ENCODE data around the gene GATA2. TPM values are rescaled to one million over a fixed set of nuclear protein-coding genes. Genes with fewer than 3 reads are reported as not detected.

The GATA2 gene
- total RNA-seq, 1 donor from 2014 or later = 37.9 TPM

DNA sequence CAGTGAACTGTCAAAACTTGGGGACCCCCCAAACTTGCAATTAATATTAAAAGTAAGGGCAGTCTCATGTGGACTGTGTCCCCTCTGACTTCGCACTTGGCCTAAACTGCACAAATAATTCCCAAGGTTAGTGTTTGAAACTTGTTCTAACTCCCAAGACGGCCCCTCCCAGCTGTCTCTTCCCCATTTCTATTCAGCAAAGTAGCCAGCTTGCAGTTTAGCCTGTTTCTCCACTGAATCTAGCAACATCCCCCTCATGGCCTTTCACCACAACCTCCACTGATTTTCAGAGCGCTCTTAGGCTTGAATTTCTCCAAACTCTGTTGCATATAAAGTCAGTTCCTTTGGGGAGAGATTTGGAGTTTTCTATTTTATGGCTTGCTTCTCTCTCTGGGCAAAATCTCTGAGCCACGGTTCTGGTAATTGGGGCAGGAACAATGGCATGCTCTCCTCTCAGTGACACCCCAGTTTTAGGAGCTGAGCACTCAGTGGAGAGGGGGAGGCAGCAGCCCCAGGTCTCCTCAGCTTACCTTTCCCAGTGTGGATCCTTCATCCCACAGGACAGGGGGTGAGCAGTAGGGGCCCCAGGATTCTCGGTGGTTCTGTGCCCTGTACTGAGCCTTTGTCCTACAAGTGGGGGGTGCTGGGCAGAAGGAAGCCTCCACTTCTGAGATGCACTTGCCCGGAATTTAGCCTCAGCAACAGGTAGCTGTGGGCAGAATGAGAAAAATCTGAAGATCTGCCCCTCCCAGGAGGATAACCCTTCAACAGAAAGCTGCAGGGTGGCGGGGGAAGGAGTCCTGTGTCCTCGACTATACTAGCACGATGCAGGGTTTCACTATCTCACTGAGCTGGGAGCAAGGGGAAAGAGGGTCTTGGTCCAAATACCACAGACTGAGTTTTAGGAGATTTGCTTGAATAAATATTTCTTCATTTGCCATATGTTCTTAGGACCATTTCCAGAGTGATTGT, 39.3 kb upstream of the GATA2 start:
- no peak overlapping the region for H3K27ac Mint-ChIP-seq (ENCODE audit: unreplicated experiment)
- DNase-seq (ENCODE audit: low spot score) = no peak
- no peaks in the 10 kb centered on the region for H3K27me3 Mint-ChIP-seq (ENCODE audit: unreplicated experiment)
- H3K4me3 Mint-ChIP-seq (ENCODE audit: unreplicated experiment) = no peak overlapping the region
- H3K9me3 Mint-ChIP-seq (ENCODE audit: unreplicated experiment) = no peaks in the 10 kb centered on the region
- H3K36me3 Mint-ChIP-seq (ENCODE audit: low read depth, unreplicated experiment) = peaks cover 6% of the 10 kb centered on the region
- TF ChIP-seq, protein P1, sequence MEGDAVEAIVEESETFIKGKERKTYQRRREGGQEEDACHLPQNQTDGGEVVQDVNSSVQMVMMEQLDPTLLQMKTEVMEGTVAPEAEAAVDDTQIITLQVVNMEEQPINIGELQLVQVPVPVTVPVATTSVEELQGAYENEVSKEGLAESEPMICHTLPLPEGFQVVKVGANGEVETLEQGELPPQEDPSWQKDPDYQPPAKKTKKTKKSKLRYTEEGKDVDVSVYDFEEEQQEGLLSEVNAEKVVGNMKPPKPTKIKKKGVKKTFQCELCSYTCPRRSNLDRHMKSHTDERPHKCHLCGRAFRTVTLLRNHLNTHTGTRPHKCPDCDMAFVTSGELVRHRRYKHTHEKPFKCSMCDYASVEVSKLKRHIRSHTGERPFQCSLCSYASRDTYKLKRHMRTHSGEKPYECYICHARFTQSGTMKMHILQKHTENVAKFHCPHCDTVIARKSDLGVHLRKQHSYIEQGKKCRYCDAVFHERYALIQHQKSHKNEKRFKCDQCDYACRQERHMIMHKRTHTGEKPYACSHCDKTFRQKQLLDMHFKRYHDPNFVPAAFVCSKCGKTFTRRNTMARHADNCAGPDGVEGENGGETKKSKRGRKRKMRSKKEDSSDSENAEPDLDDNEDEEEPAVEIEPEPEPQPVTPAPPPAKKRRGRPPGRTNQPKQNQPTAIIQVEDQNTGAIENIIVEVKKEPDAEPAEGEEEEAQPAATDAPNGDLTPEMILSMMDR (IDR thresholded peaks at IDR 0.05; ENCODE audit: unreplicated experiment) = no peak
- peaks cover 7% of the 10 kb centered on the region for H3K4me1 Mint-ChIP-seq (ENCODE audit: unreplicated experiment)

DNA sequence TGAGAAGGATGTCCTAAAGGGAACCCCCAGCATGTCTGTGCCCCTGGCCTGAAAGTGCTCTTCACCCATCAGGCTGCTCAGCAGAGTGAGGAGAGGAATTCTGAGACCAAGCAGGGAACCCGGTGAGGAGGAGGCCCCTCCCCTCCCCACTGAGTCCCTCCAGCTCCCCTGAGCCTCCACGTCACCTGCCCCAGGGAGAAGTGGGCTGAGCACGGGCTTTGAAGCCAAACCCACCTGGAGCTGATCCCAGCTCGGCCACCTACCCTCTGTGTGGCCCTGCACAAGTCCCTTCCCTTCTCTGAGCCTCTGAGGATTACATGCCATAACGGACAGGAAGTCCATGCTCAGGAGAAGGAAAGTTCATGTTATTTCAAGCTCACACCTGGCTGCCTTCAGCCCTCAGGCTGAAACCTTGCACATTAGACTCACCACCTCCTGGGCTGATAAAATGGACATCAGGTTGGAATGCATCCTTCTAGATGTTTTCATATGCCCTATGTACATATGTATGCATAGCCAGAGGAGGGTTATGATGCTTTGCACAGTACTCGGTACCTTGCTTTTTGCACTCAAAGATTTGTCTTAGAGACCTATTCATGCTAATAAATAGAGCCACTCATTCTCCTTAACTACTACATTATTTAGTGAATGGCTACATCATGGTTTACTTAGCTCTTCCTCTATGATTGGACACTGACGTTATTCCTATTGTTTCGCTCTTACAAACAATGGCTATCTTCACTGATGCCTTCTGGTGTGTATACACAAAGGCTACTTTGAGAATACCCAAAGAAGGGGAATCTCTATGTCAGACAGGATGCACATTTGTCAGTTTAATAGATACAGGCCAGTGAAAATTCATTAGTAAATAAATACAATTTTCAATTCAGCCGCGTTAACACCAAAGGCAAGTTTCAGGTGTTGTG, 31.6 kb upstream of the GATA2 start:
- Mint-ChIP-seq H3K9me3 (ENCODE audit: unreplicated experiment) (no peaks in the 10 kb centered on the region), H3K4me3 (ENCODE audit: unreplicated experiment) (no peak overlapping the region), H3K4me1 (ENCODE audit: unreplicated experiment) (peaks cover 7% of the 10 kb centered on the region), H3K27ac (ENCODE audit: unreplicated experiment) (no peak overlapping the region), H3K27me3 (ENCODE audit: unreplicated experiment) (no peaks in the 10 kb centered on the region), H3K36me3 (ENCODE audit: low read depth, unreplicated experiment) (no peaks in the 10 kb centered on the region)
- TF ChIP-seq, protein P1 (IDR thresholded peaks at IDR 0.05; ENCODE audit: unreplicated experiment) = no peak
- no peak for DNase-seq (ENCODE audit: low spot score)

DNA sequence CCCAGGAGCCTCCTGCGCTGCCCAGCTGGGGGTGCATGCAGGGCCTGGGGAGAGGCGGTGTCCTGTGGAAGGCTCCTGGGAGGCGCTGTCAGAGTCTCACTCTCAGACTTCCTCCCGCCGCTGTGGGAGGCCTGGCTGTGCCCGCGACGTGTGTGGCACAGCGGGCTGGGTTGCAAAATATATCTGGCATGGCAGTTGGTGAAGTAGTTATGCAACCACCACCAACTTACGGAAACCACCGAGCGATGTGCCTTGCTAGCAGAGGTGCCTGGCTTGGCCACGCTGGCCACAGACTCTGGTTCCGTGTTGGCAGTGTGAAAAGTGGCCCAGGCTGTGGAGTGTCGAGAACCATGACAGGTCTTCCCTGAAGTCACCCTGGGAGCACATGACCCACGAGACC, 30.6 kb upstream of the GATA2 start:
- no peaks in the 10 kb centered on the region for H3K36me3 Mint-ChIP-seq (ENCODE audit: low read depth, unreplicated experiment)
- no peaks in the 10 kb centered on the region for H3K27me3 Mint-ChIP-seq (ENCODE audit: unreplicated experiment)
- H3K4me1 Mint-ChIP-seq (ENCODE audit: unreplicated experiment) = peaks cover 7% of the 10 kb centered on the region
- H3K27ac Mint-ChIP-seq (ENCODE audit: unreplicated experiment) = no peak overlapping the region
- no peak overlapping the region for H3K4me3 Mint-ChIP-seq (ENCODE audit: unreplicated experiment)
- no peaks in the 10 kb centered on the region for H3K9me3 Mint-ChIP-seq (ENCODE audit: unreplicated experiment)
- TF ChIP-seq, protein P1 (IDR thresholded peaks at IDR 0.05; ENCODE audit: unreplicated experiment) = no peak
- no peak for DNase-seq (ENCODE audit: low spot score)

DNA sequence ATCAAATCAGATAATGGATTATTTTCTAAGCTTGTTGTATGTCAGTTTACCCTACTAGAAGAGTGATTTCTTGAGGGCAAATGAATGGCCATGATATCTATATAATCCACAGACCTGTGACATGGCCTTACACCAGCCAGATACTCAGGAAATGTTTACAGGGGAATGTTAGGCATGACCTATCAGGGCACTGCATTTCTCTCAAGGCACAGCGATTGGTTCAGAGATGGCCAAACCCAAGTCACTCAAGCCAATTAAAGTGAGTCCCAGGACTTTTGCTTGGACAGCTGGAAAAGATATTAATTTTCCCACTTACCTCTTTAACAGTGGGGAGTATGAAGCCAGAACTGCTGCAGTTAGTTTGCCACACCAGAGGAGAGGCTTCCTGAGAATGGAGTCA, 28.7 kb upstream of the GATA2 start:
- Mint-ChIP-seq H3K4me3 (ENCODE audit: unreplicated experiment) (no peak overlapping the region), H3K27me3 (ENCODE audit: unreplicated experiment) (no peaks in the 10 kb centered on the region), H3K36me3 (ENCODE audit: low read depth, unreplicated experiment) (no peaks in the 10 kb centered on the region), H3K4me1 (ENCODE audit: unreplicated experiment) (peaks cover 7% of the 10 kb centered on the region), H3K27ac (ENCODE audit: unreplicated experiment) (no peak overlapping the region), H3K9me3 (ENCODE audit: unreplicated experiment) (no peaks in the 10 kb centered on the region)
- TF ChIP-seq, protein P1 (IDR thresholded peaks at IDR 0.05; ENCODE audit: unreplicated experiment) = no peak
- no peak for DNase-seq (ENCODE audit: low spot score)
